ENCODE data around the gene WFDC5.

The WFDC5 gene

DNA sequence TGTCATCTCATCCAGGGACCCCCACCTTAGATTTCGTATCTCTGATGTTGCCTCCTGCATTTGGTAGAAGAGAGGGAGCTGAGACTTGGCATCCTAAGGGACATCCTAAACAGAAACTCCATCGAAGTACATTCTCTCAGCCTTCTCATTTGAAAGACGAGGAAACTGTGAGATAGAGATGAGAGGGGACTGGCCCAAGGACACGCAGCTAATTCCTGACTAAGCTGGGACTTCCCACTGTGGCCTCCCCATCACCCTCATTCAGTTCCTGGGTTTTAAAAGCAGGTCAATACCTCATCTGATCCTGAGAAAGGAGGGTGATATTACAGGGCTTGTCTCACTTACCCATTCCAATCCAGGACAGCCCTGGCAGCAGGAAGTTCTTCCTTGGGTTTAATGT lies 855 bp upstream of the WFDC5 start:
- Histone ChIP-seq H3K36me3 (ENCODE audit: control insufficient read depth in 2 of 2, insufficient read depth in 2 of 2, low read length in 2 of 2) (no peaks in the 10 kb centered on the region), H3K9ac (ENCODE audit: low read length in 2 of 2) (no peak overlapping the region), H3K4me3 (ENCODE audit: low read length in 2 of 2) (no peak overlapping the region), H3K4me1 (ENCODE audit: control insufficient read depth, insufficient read depth, low read length) (no peaks in the 10 kb centered on the region), H3K27ac (ENCODE audit: low read length) (no peak overlapping the region), H3K27me3 (ENCODE audit: control insufficient read depth in 1 of 2, insufficient read depth in 2 of 2, low read length in 2 of 2) (peaks cover 3 to 28% of the 10 kb centered on the region in 2 donors), H3K9me3 (ENCODE audit: control insufficient read depth in 2 of 2, low read length in 2 of 2) (peaks cover 0 to 2% of the 10 kb centered on the region in 2 donors)

- no peaks in the 10 kb centered on the region for H3K4me1 ChIP-seq (ENCODE audit: control insufficient read depth, insufficient read depth, low read length)
- no peak overlapping the region for H3K9ac ChIP-seq (ENCODE audit: low read length in 2 of 2)
- peaks cover 3 to 29% of the 10 kb centered on the region in 2 donors for H3K27me3 ChIP-seq (ENCODE audit: control insufficient read depth in 1 of 2, insufficient read depth in 2 of 2, low read length in 2 of 2)
- no peaks in the 10 kb centered on the region for H3K36me3 ChIP-seq (ENCODE audit: control insufficient read depth in 2 of 2, insufficient read depth in 2 of 2, low read length in 2 of 2)
- H3K4me3 ChIP-seq (ENCODE audit: low read length in 2 of 2) = no peak overlapping the region
- no peaks in the 10 kb centered on the region for H3K9me3 ChIP-seq (ENCODE audit: control insufficient read depth in 2 of 2, low read length in 2 of 2)
- H3K27ac ChIP-seq (ENCODE audit: low read length) = no peak overlapping the region
Observed at GRCh38 chr20:45115386-45115774, 406 bp upstream of the WFDC5 start.

- Histone ChIP-seq H3K4me1 (ENCODE audit: control insufficient read depth, insufficient read depth, low read length) (no peaks in the 10 kb centered on the region), H3K4me3 (ENCODE audit: low read length in 2 of 2) (no peak overlapping the region), H3K36me3 (ENCODE audit: control insufficient read depth in 2 of 2, insufficient read depth in 2 of 2, low read length in 2 of 2) (no peaks in the 10 kb centered on the region), H3K9me3 (ENCODE audit: control insufficient read depth in 2 of 2, low read length in 2 of 2) (no peaks in the 10 kb centered on the region), H3K27ac (ENCODE audit: low read length) (no peak overlapping the region), H3K27me3 (ENCODE audit: control insufficient read depth in 1 of 2, insufficient read depth in 2 of 2, low read length in 2 of 2) (peaks cover under 1 to 29% of the 10 kb centered on the region in 2 donors), H3K9ac (ENCODE audit: low read length in 2 of 2) (no peak overlapping the region)
Observed at GRCh38 chr20:45113865-45114264, 1.1 kb downstream of the WFDC5 start.

GRCh38 chr20:45112754-45113153 lies 2.2 kb downstream of the WFDC5 start:
- no peaks in the 10 kb centered on the region for H3K9me3 ChIP-seq (ENCODE audit: control insufficient read depth in 2 of 2, low read length in 2 of 2)
- no peaks in the 10 kb centered on the region for H3K4me1 ChIP-seq (ENCODE audit: control insufficient read depth, insufficient read depth, low read length)
- no peaks in the 10 kb centered on the region for H3K36me3 ChIP-seq (ENCODE audit: control insufficient read depth in 2 of 2, insufficient read depth in 2 of 2, low read length in 2 of 2)
- no peak overlapping the region for H3K27ac ChIP-seq (ENCODE audit: low read length)
- peaks cover 0 to 33% of the 10 kb centered on the region in 2 donors for H3K27me3 ChIP-seq (ENCODE audit: control insufficient read depth in 1 of 2, insufficient read depth in 2 of 2, low read length in 2 of 2)
- H3K9ac ChIP-seq (ENCODE audit: low read length in 2 of 2) = no peak overlapping the region
- H3K4me3 ChIP-seq (ENCODE audit: low read length in 2 of 2) = no peak overlapping the region

DNA sequence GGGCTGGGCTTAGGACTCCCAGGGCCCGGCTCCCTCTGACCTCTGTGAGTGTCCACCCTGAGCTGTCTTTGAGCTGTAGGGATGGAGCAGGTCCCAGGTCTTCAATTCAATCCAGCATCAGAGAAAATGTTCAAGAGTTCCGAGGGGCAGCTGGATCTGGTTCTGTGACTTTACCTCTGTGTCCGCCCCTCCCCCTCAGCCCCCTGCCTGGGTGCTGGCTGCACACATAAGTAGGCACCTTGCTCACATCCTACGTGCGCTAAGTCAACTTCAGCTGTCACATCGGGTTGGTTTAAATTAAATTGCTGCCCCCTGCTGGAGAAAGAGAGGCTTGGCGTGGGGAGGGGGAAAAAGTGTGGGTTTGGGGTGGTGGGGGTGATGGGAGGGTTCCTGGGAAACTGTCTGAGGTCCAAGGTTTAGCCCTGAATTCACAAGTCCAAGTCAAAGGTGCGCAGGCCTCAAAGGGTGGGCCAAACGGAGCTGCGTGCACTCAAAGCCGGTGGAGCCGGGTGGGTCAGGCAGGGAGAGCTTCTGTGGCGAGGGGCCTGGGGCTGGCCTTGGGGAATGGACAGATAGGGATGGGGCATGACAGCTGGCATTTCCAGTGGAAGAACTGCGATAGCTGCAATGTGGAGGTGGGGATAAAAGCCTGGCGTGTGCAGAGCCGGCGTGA lies 3.0 kb downstream of the WFDC5 start:
- Histone ChIP-seq H3K27ac (ENCODE audit: low read length) (no peak overlapping the region), H3K4me1 (ENCODE audit: control insufficient read depth, insufficient read depth, low read length) (no peaks in the 10 kb centered on the region), H3K9ac (ENCODE audit: low read length in 2 of 2) (no peak overlapping the region), H3K9me3 (ENCODE audit: control insufficient read depth in 2 of 2, low read length in 2 of 2) (no peaks in the 10 kb centered on the region), H3K36me3 (ENCODE audit: control insufficient read depth in 2 of 2, insufficient read depth in 2 of 2, low read length in 2 of 2) (no peaks in the 10 kb centered on the region), H3K4me3 (ENCODE audit: low read length in 2 of 2) (no peak overlapping the region), H3K27me3 (ENCODE audit: control insufficient read depth in 1 of 2, insufficient read depth in 2 of 2, low read length in 2 of 2) (peaks cover 0 to 33% of the 10 kb centered on the region in 2 donors)

DNA sequence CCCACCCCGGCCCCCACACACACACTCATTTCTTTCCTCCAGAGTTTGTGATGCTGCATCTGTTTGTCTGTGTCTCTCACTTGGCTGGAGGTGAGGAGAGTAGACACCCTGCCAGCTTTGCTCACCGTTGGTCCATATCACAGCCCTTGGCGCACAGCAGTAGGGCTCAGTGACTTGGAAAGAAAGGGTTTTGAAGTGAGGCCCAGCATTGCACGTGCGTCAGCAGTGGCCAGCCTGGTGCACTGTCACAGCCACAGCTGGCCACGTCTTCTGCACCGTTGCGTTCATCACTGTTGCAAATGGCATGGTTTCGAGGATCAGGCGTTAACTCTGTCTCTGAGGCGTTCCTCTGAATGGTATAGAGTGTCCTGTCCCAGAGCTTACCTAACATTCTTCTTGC lies 3.7 kb downstream of the WFDC5 start:
- Histone ChIP-seq H3K9me3 (ENCODE audit: control insufficient read depth in 2 of 2, low read length in 2 of 2) (no peaks in the 10 kb centered on the region), H3K27me3 (ENCODE audit: control insufficient read depth in 1 of 2, insufficient read depth in 2 of 2, low read length in 2 of 2) (peaks cover 0 to 33% of the 10 kb centered on the region in 2 donors), H3K9ac (ENCODE audit: low read length in 2 of 2) (no peak overlapping the region), H3K27ac (ENCODE audit: low read length) (no peak overlapping the region), H3K4me1 (ENCODE audit: control insufficient read depth, insufficient read depth, low read length) (no peaks in the 10 kb centered on the region), H3K36me3 (ENCODE audit: control insufficient read depth in 2 of 2, insufficient read depth in 2 of 2, low read length in 2 of 2) (no peaks in the 10 kb centered on the region), H3K4me3 (ENCODE audit: low read length in 2 of 2) (no peak overlapping the region)

DNA sequence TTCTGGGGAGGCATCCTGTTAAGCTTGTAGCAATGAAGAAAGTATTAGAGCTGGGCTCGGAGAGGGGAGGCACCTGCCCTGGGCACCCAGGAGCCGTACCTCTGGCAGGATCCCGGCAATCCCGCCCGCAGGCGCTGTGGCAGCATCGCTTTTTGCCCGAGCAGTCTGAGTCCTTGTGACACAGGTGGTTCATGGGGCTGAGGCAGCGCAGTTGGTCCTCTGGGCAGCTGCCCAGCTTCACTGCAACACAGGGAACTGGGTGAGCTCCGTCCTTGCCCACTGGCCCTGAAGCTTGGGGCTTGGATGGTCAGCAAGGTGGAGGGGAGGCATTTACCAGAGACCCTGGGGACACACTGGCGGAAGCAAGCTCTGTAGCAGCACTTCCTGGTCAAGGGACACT lies 4.7 kb downstream of the WFDC5 start:
- Histone ChIP-seq H3K36me3 (ENCODE audit: control insufficient read depth in 2 of 2, insufficient read depth in 2 of 2, low read length in 2 of 2) (no peaks in the 10 kb centered on the region), H3K9ac (ENCODE audit: low read length in 2 of 2) (no peak overlapping the region), H3K4me3 (ENCODE audit: low read length in 2 of 2) (no peak overlapping the region), H3K27ac (ENCODE audit: low read length) (no peak overlapping the region), H3K4me1 (ENCODE audit: control insufficient read depth, insufficient read depth, low read length) (no peaks in the 10 kb centered on the region), H3K27me3 (ENCODE audit: control insufficient read depth in 1 of 2, insufficient read depth in 2 of 2, low read length in 2 of 2) (peaks cover 0 to 30% of the 10 kb centered on the region in 2 donors), H3K9me3 (ENCODE audit: control insufficient read depth in 2 of 2, low read length in 2 of 2) (no peaks in the 10 kb centered on the region)

DNA sequence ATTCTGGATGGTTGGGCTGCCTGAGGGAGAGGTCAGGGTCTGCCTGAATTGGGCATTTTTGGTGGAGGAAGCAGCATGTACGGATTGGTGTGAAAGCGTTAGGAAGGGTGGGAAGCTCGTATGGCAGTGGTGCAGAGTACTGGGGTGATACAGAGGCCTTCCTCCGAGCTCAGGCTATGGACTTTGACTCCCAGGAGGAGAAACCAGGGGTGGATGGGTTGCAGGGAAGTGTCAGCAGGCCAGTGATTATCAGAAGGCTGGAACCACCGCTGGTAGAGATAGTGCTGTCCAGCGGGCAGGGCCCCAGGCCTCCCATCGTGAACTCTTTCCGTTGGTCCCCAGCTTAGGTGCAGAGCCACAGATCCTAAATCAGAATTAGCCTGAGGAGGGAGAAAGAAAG lies 5.3 kb downstream of the WFDC5 start:
- H3K27me3 ChIP-seq (ENCODE audit: control insufficient read depth in 1 of 2, insufficient read depth in 2 of 2, low read length in 2 of 2) = peaks cover 0 to 27% of the 10 kb centered on the region in 2 donors
- no peak overlapping the region for H3K9ac ChIP-seq (ENCODE audit: low read length in 2 of 2)
- no peak overlapping the region for H3K4me3 ChIP-seq (ENCODE audit: low read length in 2 of 2)
- H3K36me3 ChIP-seq (ENCODE audit: control insufficient read depth in 2 of 2, insufficient read depth in 2 of 2, low read length in 2 of 2) = no peaks in the 10 kb centered on the region
- H3K27ac ChIP-seq (ENCODE audit: low read length) = no peak overlapping the region
- H3K4me1 ChIP-seq (ENCODE audit: control insufficient read depth, insufficient read depth, low read length) = no peaks in the 10 kb centered on the region
- H3K9me3 ChIP-seq (ENCODE audit: control insufficient read depth in 2 of 2, low read length in 2 of 2) = no peaks in the 10 kb centered on the region

- Histone ChIP-seq H3K27ac (ENCODE audit: low read length) (no peak overlapping the region), H3K4me3 (ENCODE audit: low read length in 2 of 2) (no peak overlapping the region), H3K36me3 (ENCODE audit: control insufficient read depth in 2 of 2, insufficient read depth in 2 of 2, low read length in 2 of 2) (no peaks in the 10 kb centered on the region), H3K9me3 (ENCODE audit: control insufficient read depth in 2 of 2, low read length in 2 of 2) (no peaks in the 10 kb centered on the region), H3K27me3 (ENCODE audit: control insufficient read depth in 1 of 2, insufficient read depth in 2 of 2, low read length in 2 of 2) (peaks cover 12% of the 10 kb centered on the region in 2 donors), H3K4me1 (ENCODE audit: control insufficient read depth, insufficient read depth, low read length) (no peaks in the 10 kb centered on the region), H3K9ac (ENCODE audit: low read length in 2 of 2) (no peak overlapping the region)
Observed at GRCh38 chr20:45105317-45105716, 9.7 kb downstream of the WFDC5 start.

- no peaks in the 10 kb centered on the region for H3K4me1 ChIP-seq (ENCODE audit: control insufficient read depth, insufficient read depth, low read length)
- no peak overlapping the region for H3K9ac ChIP-seq (ENCODE audit: low read length in 2 of 2)
- peaks cover 17% of the 10 kb centered on the region in 2 donors for H3K27me3 ChIP-seq (ENCODE audit: control insufficient read depth in 1 of 2, insufficient read depth in 2 of 2, low read length in 2 of 2)
- H3K4me3 ChIP-seq (ENCODE audit: low read length in 2 of 2) = no peak overlapping the region
- H3K9me3 ChIP-seq (ENCODE audit: control insufficient read depth in 2 of 2, low read length in 2 of 2) = no peaks in the 10 kb centered on the region
- H3K27ac ChIP-seq (ENCODE audit: low read length) = no peak overlapping the region
- H3K36me3 ChIP-seq (ENCODE audit: control insufficient read depth in 2 of 2, insufficient read depth in 2 of 2, low read length in 2 of 2) = no peaks in the 10 kb centered on the region
Observed at GRCh38 chr20:45104786-45105185, 10.2 kb downstream of the WFDC5 start.

DNA sequence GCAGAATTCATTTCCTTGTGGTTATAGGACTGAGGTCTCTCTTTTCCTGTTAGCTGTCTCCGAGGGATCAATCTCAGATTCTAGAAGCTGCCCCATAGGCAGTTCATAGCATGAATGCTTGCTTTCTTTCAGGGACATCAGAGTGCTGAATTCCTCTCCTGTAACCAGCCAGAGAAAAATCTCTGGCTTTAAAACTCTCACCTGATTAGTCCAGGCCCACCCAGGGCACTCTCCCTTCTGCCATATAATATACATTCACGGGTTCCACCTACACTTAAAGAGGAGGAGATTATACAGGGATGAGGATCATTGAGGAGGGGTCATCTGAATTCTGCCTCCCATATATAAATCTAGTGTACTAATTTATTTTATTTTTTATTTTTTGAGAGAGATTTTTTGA lies 11.9 kb downstream of the WFDC5 start:
- H3K36me3 ChIP-seq (ENCODE audit: control insufficient read depth in 2 of 2, insufficient read depth in 2 of 2, low read length in 2 of 2) = no peaks in the 10 kb centered on the region
- peaks cover 3% of the 10 kb centered on the region for H3K4me1 ChIP-seq (ENCODE audit: control insufficient read depth, insufficient read depth, low read length)
- H3K4me3 ChIP-seq (ENCODE audit: low read length in 2 of 2) = no peak overlapping the region
- H3K9ac ChIP-seq (ENCODE audit: low read length in 2 of 2) = no peak overlapping the region
- H3K27ac ChIP-seq (ENCODE audit: low read length) = no peak overlapping the region
- no peaks in the 10 kb centered on the region for H3K9me3 ChIP-seq (ENCODE audit: control insufficient read depth in 2 of 2, low read length in 2 of 2)
- peaks cover 29 to 30% of the 10 kb centered on the region in 2 donors for H3K27me3 ChIP-seq (ENCODE audit: control insufficient read depth in 1 of 2, insufficient read depth in 2 of 2, low read length in 2 of 2)
